ENCODE data around the gene APOBEC4. TPM values are rescaled to one million over a fixed set of nuclear protein-coding genes. Genes with fewer than 3 reads are reported as not detected.

The APOBEC4 gene
- total and polyA plus RNA-seq, 10 of the 15 experiments (the other 5 are each of a cell fraction or from before 2014, with no cell fraction given) = 0.04 to 0.25 (median 0.06) TPM; not detected in 5

GRCh38 chr1:183674886-183675285 lies 21.8 kb upstream of the APOBEC4 start:
- H3K9ac ChIP-seq (ENCODE audit: control insufficient read depth, insufficient read depth, low read length) = no peak overlapping the region
- CTCF ChIA-PET = interaction anchor here (1.9 to 5.5 kb wide), 4 partner anchors 10 to 241 kb away, joined by 4 to 44 read pairs (median 13); no protein-coding TSS in a partner anchor

More at GRCh38 chr1:183674886-183675285, 21.8 kb upstream of the APOBEC4 start:
- DNase-seq (ENCODE audit: low read depth, low spot score) (no peak), ATAC-seq (no peak), FAIRE-seq (no peak)
- no peaks in the 10 kb centered on the region for H3K27me3 ChIP-seq (replicated peaks in 1 of 2; ENCODE audit: control insufficient read depth in 2 of 2, insufficient read depth in 2 of 2, low read length in 1 of 2)
- intact Hi-C loops (cut with micrococcal nuclease; ENCODE audit: unreplicated experiment) (no loop called here), in situ Hi-C loops (cut with MboI) (no loop called here)
- H3K4me1 ChIP-seq (ENCODE audit: control insufficient read depth, insufficient read depth, low read length) = no peaks in the 10 kb centered on the region
- ChIA-PET SMC1A (ENCODE audit: uncharacterized antibody, unreplicated experiment) (interaction anchor here (0.8 to 6.1 kb wide), 4 partner anchors 10 to 216 kb away, joined by 3 to 34 read pairs (median 18); partner anchors contain the start of gene APOBEC4), RAD21 (ENCODE audit: unreplicated experiment) (interaction anchor here (1.4 to 2.4 kb wide), 3 partner anchors 10 to 241 kb away, joined by 5 to 8 read pairs (median 5); no protein-coding TSS in a partner anchor), POLR2A (interaction anchor here (2.4 kb wide), 1 partner anchor 10 kb away, joined by 7 read pairs; no protein-coding TSS in a partner anchor)
- H3K36me3 ChIP-seq (ENCODE audit: control insufficient read depth in 2 of 2, insufficient read depth in 2 of 2, low read length in 1 of 2) = no peaks in the 10 kb centered on the region
- no peaks in the 10 kb centered on the region for H4K20me1 ChIP-seq (ENCODE audit: control insufficient read depth, insufficient read depth)
- H3K4me3 ChIP-seq = no peak overlapping the region
- no TSS peak for BruUV-seq (replicated peaks)
- peaks cover 3% of the 10 kb centered on the region; the same call in 2 of the 3 replicates for H3K9me3 ChIP-seq (replicated peaks; ENCODE audit: control insufficient read depth, insufficient read depth, low read length)
- H3K79me2 ChIP-seq (ENCODE audit: control insufficient read depth, insufficient read depth, low read length) = no peaks in the 10 kb centered on the region
- no peak overlapping the region for H3K27ac ChIP-seq (ENCODE audit: control insufficient read depth, insufficient read depth)
- WGBS (ENCODE audit: insufficient coverage, insufficient replicate concordance, low lambda C conversion rate, missing lambda C conversion rate) = 85% methylated on average over 2 of the region's 2 CpGs
- TF ChIP-seq E2F8 (IDR thresholded peaks at IDR 0.05; ENCODE audit: low read depth, partially characterized antibody) = no peak
- no peak for TF ChIP-seq MTA2 (IDR thresholded peaks at IDR 0.05; ENCODE audit: low read depth)
- no peak for TF ChIP-seq CHD2 (IDR thresholded peaks at IDR 0.05; ENCODE audit: borderline replicate concordance, low read depth, low read length)
- no peak for TF ChIP-seq USF2 (IDR thresholded peaks at IDR 0.05; ENCODE audit: borderline replicate concordance, low read depth, low read length)
- no peak for TF ChIP-seq ZNF207 (IDR thresholded peaks at IDR 0.05; ENCODE audit: borderline replicate concordance)
- no peak overlapping the region for H3K4me2 ChIP-seq (ENCODE audit: control insufficient read depth, insufficient read depth)
- H2AFZ ChIP-seq (ENCODE audit: control insufficient read depth, low read depth, low read length) = no peak overlapping the region
